Measurements from ENCODE around the gene RET.

RET gene

GRCh38 chr10:43113201-43114087, 36.6 kb downstream of the RET start:
- Histone ChIP-seq H3K27me3 (ENCODE audit: low read length) (no peaks in the 10 kb centered on the region), H3K4me2 (ENCODE audit: low read depth, low read length, poor library complexity, severe bottlenecking) (no peak overlapping the region)

GRCh38 chr10:43114088-43114742, 37.3 kb downstream of the RET start:
- H3K36me3 ChIP-seq (ENCODE audit: low read length), result no peaks in the 10 kb centered on the region
- no peak overlapping the region for H3K4me2 ChIP-seq (ENCODE audit: low read depth, low read length, poor library complexity, severe bottlenecking)
- no peak overlapping the region for H3K27ac ChIP-seq (ENCODE audit: low read depth, low read length)
- H3F3A ChIP-seq (ENCODE audit: insufficient read depth), result no peaks in the 10 kb centered on the region
- no peaks in the 10 kb centered on the region for H3K79me2 ChIP-seq (ENCODE audit: insufficient read depth, low read length)
- no peaks in the 10 kb centered on the region for H3K27me3 ChIP-seq (ENCODE audit: low read length)
- TF ChIP-seq EZH2phosphoT487 (conservative IDR thresholded peaks at IDR 0.05; ENCODE audit: low read length) (no peak), CTCF (IDR thresholded peaks at IDR 0.05; ENCODE audit: insufficient read depth, low read length, poor library complexity, severe bottlenecking) (no peak)
- no peak overlapping the region for H3K4me3 ChIP-seq (ENCODE audit: insufficient read depth, low read length, poor library complexity, severe bottlenecking)
- no peaks in the 10 kb centered on the region for H3K9me2 ChIP-seq (replicated peaks; ENCODE audit: insufficient read depth, low read length)
- H2AFZ ChIP-seq (ENCODE audit: low read depth, low read length, severe bottlenecking), result no peak overlapping the region
- H3K9ac ChIP-seq (ENCODE audit: low read length), result no peak overlapping the region
- no peaks in the 10 kb centered on the region for H3K9me3 ChIP-seq (ENCODE audit: insufficient read depth, low read length)
- no peaks in the 10 kb centered on the region for H4K20me1 ChIP-seq (ENCODE audit: low read depth, low read length)

More at GRCh38 chr10:43113201-43114087, 36.6 kb downstream of the RET start:
- Histone ChIP-seq H3K9ac (ENCODE audit: low read length) (no peak overlapping the region), H3K4me3 (ENCODE audit: insufficient read depth, low read length, poor library complexity, severe bottlenecking) (no peak overlapping the region), H4K20me1 (ENCODE audit: low read depth, low read length) (no peaks in the 10 kb centered on the region), H3K27ac (ENCODE audit: low read depth, low read length) (no peak overlapping the region), H3F3A (ENCODE audit: insufficient read depth) (no peaks in the 10 kb centered on the region), H3K9me2 (replicated peaks; ENCODE audit: insufficient read depth, low read length) (no peaks in the 10 kb centered on the region), H3K9me3 (ENCODE audit: insufficient read depth, low read length) (no peaks in the 10 kb centered on the region), H2AFZ (ENCODE audit: low read depth, low read length, severe bottlenecking) (no peak overlapping the region), H3K79me2 (ENCODE audit: insufficient read depth, low read length) (no peaks in the 10 kb centered on the region), H3K36me3 (ENCODE audit: low read length) (no peaks in the 10 kb centered on the region)
- TF ChIP-seq CTCF (IDR thresholded peaks at IDR 0.05; ENCODE audit: insufficient read depth, low read length, poor library complexity, severe bottlenecking), result no peak
- TF ChIP-seq EZH2phosphoT487 (conservative IDR thresholded peaks at IDR 0.05; ENCODE audit: low read length), result no peak

- H3F3A ChIP-seq (ENCODE audit: insufficient read depth), result no peaks in the 10 kb centered on the region
- no peak for TF ChIP-seq EZH2phosphoT487 (conservative IDR thresholded peaks at IDR 0.05; ENCODE audit: low read length)
- H3K79me2 ChIP-seq (ENCODE audit: insufficient read depth, low read length), result no peaks in the 10 kb centered on the region
- no peaks in the 10 kb centered on the region for H4K20me1 ChIP-seq (ENCODE audit: low read depth, low read length)
- H3K9me3 ChIP-seq (ENCODE audit: insufficient read depth, low read length), result no peaks in the 10 kb centered on the region
- no peak overlapping the region for H3K9ac ChIP-seq (ENCODE audit: low read length)
- no peak overlapping the region for H3K4me3 ChIP-seq (ENCODE audit: insufficient read depth, low read length, poor library complexity, severe bottlenecking)
- H3K27ac ChIP-seq (ENCODE audit: low read depth, low read length), result no peak overlapping the region
- no peak overlapping the region for H3K4me2 ChIP-seq (ENCODE audit: low read depth, low read length, poor library complexity, severe bottlenecking)
- no peaks in the 10 kb centered on the region for H3K27me3 ChIP-seq (ENCODE audit: low read length)
- H3K9me2 ChIP-seq (replicated peaks; ENCODE audit: insufficient read depth, low read length), result no peaks in the 10 kb centered on the region
- H2AFZ ChIP-seq (ENCODE audit: low read depth, low read length, severe bottlenecking), result no peak overlapping the region
- H3K36me3 ChIP-seq (ENCODE audit: low read length), result no peaks in the 10 kb centered on the region
Measured at GRCh38 chr10:43114743-43115611, 38.1 kb downstream of the RET start.

Data from SU-DHL-6 (cell line).